ENCODE results near the gene PRAMEF11. TPM values are rescaled to one million over a fixed set of nuclear protein-coding genes. Genes with fewer than 3 reads are reported as not detected.

Gene PRAMEF11
- total RNA-seq = not detected in 2 replicates

DNA sequence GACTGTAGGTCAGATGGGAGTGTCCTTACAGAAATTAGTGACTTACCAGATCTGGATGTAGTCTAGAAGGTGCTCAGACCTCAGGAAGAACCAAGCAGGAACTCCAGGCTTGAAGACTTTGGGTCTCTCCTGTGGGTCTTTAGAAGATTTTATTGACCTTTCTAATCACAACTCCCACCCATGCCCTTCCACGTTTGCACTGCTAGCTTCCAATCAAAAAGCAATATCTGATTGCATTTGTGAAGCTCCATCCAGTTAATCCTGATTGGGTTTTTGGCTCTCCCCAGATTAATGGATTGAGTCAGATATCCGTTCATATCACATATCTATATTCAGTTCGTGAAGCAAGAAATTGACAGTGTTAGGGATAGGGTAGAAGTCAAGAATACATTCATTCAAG, at the start of gene PRAMEF11:
PRAMEF11 (minus strand) TSS at position 101 of the 400 bp plus-strand sequence. CDS start 2,621 bp downstream, outside the sequence.

DNA sequence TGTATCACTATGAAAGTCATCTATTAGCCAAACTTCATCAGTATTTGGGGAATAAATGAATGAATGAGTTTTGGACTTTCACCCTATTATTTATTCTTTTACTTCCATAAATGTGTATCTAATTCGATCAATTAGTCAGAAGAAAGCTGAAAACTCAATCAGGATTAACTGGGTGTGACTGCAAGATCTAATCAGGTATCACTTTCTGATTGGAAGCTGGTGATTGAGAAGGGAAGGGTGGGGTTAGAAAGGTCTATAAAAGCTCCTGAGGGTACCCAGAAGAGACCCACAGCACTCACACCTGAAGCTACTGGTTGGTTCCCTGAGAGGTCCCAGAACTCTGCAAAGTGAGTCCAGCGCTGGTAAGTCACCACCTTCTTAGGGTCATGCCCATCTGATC, 25.6 kb upstream of the PRAMEF11 start, which contains the start of gene PRAMEF2:
PRAMEF2 (plus strand) TSS at position 301 of the 400 bp plus-strand sequence. CDS start 1,924 bp downstream, outside the sequence.

DNA sequence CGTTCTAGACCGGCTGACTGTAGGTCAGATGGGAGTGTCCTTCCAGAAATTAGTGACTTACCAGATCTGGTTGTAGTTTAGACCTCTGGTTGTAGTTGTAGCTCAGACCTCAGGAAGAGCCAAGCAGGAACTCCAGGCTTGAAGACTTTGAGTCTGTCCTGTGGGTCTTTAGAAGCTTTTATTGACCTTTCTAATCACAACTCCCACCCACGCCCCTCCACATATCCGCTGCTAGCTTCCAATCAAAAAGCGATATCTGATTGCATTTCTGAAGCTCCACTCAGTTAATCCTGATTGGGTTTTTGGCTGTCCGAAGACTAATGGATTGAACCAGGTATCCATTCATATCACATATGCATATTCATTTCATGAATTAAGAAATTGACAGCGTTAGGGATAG, 17.4 kb upstream of the PRAMEF11 start, which contains the start of gene HNRNPCL1:
HNRNPCL1 (minus strand) TSS at position 101 of the 400 bp plus-strand sequence. CDS start 431 bp downstream, outside the sequence.

DNA sequence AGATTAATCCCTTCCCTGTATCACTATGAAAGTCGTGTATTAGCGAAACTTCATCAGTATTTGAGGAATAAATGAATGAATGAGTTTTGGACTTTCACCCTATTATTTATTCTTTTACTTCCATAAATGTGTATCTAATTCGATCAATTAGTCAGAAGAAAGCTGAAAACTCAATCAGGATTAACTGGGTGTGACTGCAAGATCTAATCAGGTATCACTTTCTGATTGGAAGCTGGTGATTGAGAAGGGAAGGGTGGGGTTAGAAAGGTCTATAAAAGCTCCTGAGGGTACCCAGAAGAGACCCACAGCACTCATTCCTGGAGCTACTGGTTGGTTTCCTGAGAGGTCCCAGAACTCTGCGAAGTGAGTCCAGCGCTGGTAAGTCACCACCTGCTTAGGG, 40.1 kb downstream of the PRAMEF11 start, which contains the start of gene PRAMEF1:
PRAMEF1 (plus strand) TSS at position 301 of the 400 bp plus-strand sequence. CDS start 1,831 bp downstream, outside the sequence.

Other genes starting within 250 kb of the PRAMEF11 start
- gene DHRS3, start 213.2 kb downstream of the PRAMEF11 start, total RNA-seq = 89.0 and 92.5 TPM in 2 replicates
- not detected in 2 replicates for gene AADACL4, start 187.3 kb downstream of the PRAMEF11 start, total RNA-seq
- gene AADACL3, start 115.3 kb downstream of the PRAMEF11 start, total RNA-seq = not detected in 2 replicates
- gene CFAP107, start 85.2 kb downstream of the PRAMEF11 start, total RNA-seq = not detected in 2 replicates
- gene PRAMEF12, start 57.7 kb downstream of the PRAMEF11 start, total RNA-seq = not detected in 2 replicates
- gene PRAMEF1, start 40.0 kb downstream of the PRAMEF11 start, total RNA-seq = not detected in 2 replicates
- not detected in 2 replicates for gene HNRNPCL1, start 17.3 kb upstream of the PRAMEF11 start, total RNA-seq
- not detected in 2 replicates for gene PRAMEF2, start 25.7 kb upstream of the PRAMEF11 start, total RNA-seq
- not detected in 2 replicates for gene PRAMEF4, start 54.8 kb upstream of the PRAMEF11 start, total RNA-seq
- gene PRAMEF10, start 66.9 kb upstream of the PRAMEF11 start, total RNA-seq = not detected in 2 replicates
- gene PRAMEF7, start 85.2 kb upstream of the PRAMEF11 start, total RNA-seq = not detected in 2 replicates
- gene PRAMEF6, start 116.2 kb upstream of the PRAMEF11 start, total RNA-seq = not detected in 2 replicates
- not detected in 2 replicates for gene PRAMEF27, start 225.2 kb upstream of the PRAMEF11 start, total RNA-seq
- not detected in 2 replicates for gene HNRNPCL3, start 229.4 kb upstream of the PRAMEF11 start, total RNA-seq
- gene PRAMEF25, start 239.4 kb upstream of the PRAMEF11 start, total RNA-seq = not detected in 2 replicates

All from bladder microvascular endothelial cell (primary cell).